Chondrocyte (in vitro differentiated cells): ENCODE measurements around the gene KLHL8. TPM values are rescaled to one million over a fixed set of nuclear protein-coding genes. Genes with fewer than 3 reads are reported as not detected.

Experiments used
- DNase-seq: peaks from one replicate; pipeline ENCODE4 v3.0.0; 2021; ENCODE audit warnings: mixed read lengths, low spot score
- H3K27ac Mint-ChIP-seq: one replicate; pipeline ENCODE4 v1.8.0; 2021; ENCODE audit warnings: mild to moderate bottlenecking, moderate library complexity, mixed read lengths; ENCODE audit not compliant: unreplicated experiment
- H3K27me3 Mint-ChIP-seq: 2 replicates; pipeline ENCODE4 v1.8.0; 2021; ENCODE audit warnings: low read depth, mixed read lengths
- H3K36me3 Mint-ChIP-seq: 2 replicates; pipeline ENCODE4 v1.8.0; 2021; ENCODE audit warnings: low read depth, mixed read lengths
- H3K4me1 Mint-ChIP-seq: 2 replicates; pipeline ENCODE4 v1.8.0; 2021; ENCODE audit warnings: low read depth, mild to moderate bottlenecking, mixed read lengths
- H3K4me3 Mint-ChIP-seq: one replicate; pipeline ENCODE4 v1.8.0; 2021; ENCODE audit warnings: mild to moderate bottlenecking, moderate library complexity, mixed read lengths; ENCODE audit not compliant: unreplicated experiment
- H3K9me3 Mint-ChIP-seq: 2 replicates; pipeline ENCODE4 v1.8.0; 2021; ENCODE audit warnings: low read depth, mixed read lengths
- long read RNA-seq: library from polyadenylated mRNA; stranded (forward); transcript quantifications from one replicate; pipeline ENCODE4 v2.0.0, GENCODE V29; 2021
- total RNA-seq: library from RNA; stranded (reverse); gene quantifications from 3 replicates; pipeline ENCODE4 v1.2.1, GENCODE V29; 2021
- TF ChIP-seq, protein P1 (sequence below): fragments of 200-600 bp; sonication (generic); IDR thresholded peaks from 2 replicates; pipeline ENCODE4 v1.5.0; 2021; ENCODE audit warnings: antibody characterized with exemption, mild to moderate bottlenecking, moderate library complexity

KLHL8 gene
- 9.1 to 12.3 TPM (median 10.4 TPM) in 3 replicates for total RNA-seq
- long read RNA-seq, full-length matches to known transcripts: 14 of 16 reads
- long read RNA-seq, partial matches to known transcripts: 1 of 16 reads
- long read RNA-seq, other reads (novel, unspliced or antisense): 1 of 16 reads

DNA sequence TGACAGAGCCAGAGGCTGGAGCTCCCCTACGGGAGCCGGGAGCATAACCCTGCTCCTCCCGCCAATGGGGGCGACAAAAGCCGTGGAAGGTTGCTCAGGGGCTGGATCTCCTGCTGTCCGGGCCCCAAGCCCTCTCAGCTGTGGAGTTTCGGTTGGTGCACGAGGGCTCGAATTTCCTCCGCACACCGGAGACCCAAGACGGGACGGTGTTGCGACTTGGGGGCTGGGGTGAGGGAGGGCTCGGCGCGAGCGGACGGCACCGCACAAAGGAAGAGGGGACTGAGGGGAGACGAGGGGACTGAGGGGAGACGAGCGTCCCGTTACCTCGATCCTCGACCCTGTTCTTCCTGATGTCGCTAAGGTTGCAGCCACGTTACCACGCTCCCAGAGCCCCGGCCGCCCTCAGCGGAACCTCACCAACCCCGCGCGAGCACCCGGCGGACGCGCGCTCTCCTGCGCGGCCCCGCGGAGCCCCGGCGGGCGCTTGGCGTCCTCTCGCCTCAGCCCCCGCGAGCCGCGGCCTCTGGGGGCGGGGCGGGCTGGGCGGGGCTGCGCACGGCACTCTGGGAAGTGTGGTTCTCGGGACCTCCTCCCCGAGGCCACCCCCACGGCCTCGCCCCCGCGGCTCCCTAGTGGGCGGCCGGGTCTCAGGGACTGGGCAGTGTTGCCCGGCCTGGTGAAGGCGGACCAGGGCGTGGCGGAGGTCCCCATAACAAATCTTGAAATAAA lies at the start of gene KLHL8:
Gene KLHL8, minus strand, starts transcription at position 525 of the 729 bp plus-strand sequence. CDS start 25,079 bp downstream, outside the sequence.
- Mint-ChIP-seq H3K4me1 (peaks cover 15% of the 10 kb centered on the region), H3K27me3 (no peaks in the 10 kb centered on the region), H3K27ac (peak within 1 kb of the TSS; percentile 87), H3K36me3 (no peaks in the 10 kb centered on the region), H3K4me3 (peak within 1 kb of the TSS; percentile 91), H3K9me3 (no peaks in the 10 kb centered on the region)
- no peak for DNase-seq
- TF ChIP-seq, protein P1, sequence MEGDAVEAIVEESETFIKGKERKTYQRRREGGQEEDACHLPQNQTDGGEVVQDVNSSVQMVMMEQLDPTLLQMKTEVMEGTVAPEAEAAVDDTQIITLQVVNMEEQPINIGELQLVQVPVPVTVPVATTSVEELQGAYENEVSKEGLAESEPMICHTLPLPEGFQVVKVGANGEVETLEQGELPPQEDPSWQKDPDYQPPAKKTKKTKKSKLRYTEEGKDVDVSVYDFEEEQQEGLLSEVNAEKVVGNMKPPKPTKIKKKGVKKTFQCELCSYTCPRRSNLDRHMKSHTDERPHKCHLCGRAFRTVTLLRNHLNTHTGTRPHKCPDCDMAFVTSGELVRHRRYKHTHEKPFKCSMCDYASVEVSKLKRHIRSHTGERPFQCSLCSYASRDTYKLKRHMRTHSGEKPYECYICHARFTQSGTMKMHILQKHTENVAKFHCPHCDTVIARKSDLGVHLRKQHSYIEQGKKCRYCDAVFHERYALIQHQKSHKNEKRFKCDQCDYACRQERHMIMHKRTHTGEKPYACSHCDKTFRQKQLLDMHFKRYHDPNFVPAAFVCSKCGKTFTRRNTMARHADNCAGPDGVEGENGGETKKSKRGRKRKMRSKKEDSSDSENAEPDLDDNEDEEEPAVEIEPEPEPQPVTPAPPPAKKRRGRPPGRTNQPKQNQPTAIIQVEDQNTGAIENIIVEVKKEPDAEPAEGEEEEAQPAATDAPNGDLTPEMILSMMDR: peak; percentile 39

- TF ChIP-seq, protein P1: peak; percentile 85
- H3K36me3 Mint-ChIP-seq: no peaks in the 10 kb centered on the region
- H3K4me1 Mint-ChIP-seq: no peaks in the 10 kb centered on the region
- H3K9me3 Mint-ChIP-seq: no peaks in the 10 kb centered on the region
- H3K4me3 Mint-ChIP-seq: no peak overlapping the region
- no peak for DNase-seq
- no peak overlapping the region for H3K27ac Mint-ChIP-seq
- peaks cover 5% of the 10 kb centered on the region for H3K27me3 Mint-ChIP-seq
These were observed 49.7 kb upstream of the KLHL8 start for GRCh38 chr4:87270144-87270543.

DNA sequence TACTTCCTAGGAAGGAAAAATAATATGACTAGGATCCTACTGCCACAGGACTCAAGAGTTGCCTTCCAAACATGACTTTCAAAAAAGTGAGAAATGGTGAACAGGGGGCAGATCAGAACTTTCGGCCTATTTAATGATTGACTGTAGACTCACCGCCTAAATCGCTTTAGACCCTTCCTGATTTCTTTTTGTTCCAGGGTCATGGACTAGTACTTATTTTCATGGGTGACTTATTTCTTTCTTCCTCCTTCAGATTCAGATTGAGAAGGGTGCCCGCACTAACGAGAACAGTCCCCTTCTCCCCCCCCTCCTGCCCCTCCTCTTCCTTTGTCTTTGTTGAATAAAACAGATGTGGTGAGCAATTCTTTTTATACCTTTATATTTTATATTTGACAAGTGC lies 48.0 kb upstream of the KLHL8 start:
- Mint-ChIP-seq H3K27ac (no peak overlapping the region), H3K4me1 (no peaks in the 10 kb centered on the region), H3K27me3 (peaks cover 2% of the 10 kb centered on the region), H3K4me3 (no peak overlapping the region), H3K36me3 (no peaks in the 10 kb centered on the region), H3K9me3 (no peaks in the 10 kb centered on the region)
- DNase-seq: no peak
- TF ChIP-seq, protein P1: no peak

DNA sequence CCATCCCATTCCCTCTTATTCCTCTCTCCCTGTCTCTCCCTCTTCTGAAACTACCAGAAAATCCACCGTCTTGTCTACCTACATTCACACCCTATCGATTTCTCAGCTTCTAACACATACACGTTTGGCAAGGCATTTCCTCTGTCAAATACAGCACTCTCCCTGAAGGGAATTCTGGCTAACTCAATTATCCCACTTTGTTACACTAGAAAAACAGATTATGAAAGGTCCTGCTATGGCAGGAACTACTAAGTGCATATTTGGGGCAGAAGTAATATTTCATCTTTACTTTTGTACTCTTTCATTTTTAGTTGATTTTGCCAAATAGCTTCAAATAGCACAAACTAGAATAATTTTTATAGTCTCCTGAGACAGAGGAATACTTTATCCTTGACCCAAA lies 46.6 kb upstream of the KLHL8 start:
- Mint-ChIP-seq H3K4me3 (no peak overlapping the region), H3K9me3 (no peaks in the 10 kb centered on the region), H3K27me3 (no peaks in the 10 kb centered on the region), H3K36me3 (no peaks in the 10 kb centered on the region), H3K4me1 (no peaks in the 10 kb centered on the region), H3K27ac (no peak overlapping the region)
- no peak for DNase-seq
- TF ChIP-seq, protein P1: no peak

DNA sequence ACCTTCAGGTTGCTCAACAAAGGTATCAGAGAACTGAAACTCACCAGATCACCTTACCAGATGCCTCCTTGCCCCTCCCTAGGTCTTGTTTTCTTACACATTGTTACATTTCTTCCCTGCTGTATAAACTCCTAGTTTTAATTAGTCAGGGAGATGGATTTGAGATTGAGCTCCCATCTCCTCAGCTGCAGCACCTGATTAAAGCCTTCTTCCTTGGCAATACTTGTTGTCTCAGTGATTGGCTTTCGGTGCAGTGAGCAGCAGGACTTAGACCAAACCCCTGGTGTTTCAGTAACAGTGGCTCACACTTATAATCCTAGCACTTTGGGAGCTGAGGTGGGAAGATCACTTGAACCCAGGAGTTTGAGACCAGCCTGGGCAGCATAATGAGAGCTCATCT lies 42.5 kb upstream of the KLHL8 start:
- no peak overlapping the region for H3K4me3 Mint-ChIP-seq
- no peak for DNase-seq
- TF ChIP-seq, protein P1: no peak
- H3K4me1 Mint-ChIP-seq: no peaks in the 10 kb centered on the region
- H3K9me3 Mint-ChIP-seq: no peaks in the 10 kb centered on the region
- no peak overlapping the region for H3K27ac Mint-ChIP-seq
- H3K36me3 Mint-ChIP-seq: no peaks in the 10 kb centered on the region
- no peaks in the 10 kb centered on the region for H3K27me3 Mint-ChIP-seq
